ENCODE measurements around the gene KCNH1. TPM values are rescaled to one million over a fixed set of nuclear protein-coding genes. Genes with fewer than 3 reads are reported as not detected.

Gene KCNH1
- total and polyA plus RNA-seq, 2 of the 4 experiments (the other 2 are of a cell fraction), result 0.27 to 0.54 TPM

DNA sequence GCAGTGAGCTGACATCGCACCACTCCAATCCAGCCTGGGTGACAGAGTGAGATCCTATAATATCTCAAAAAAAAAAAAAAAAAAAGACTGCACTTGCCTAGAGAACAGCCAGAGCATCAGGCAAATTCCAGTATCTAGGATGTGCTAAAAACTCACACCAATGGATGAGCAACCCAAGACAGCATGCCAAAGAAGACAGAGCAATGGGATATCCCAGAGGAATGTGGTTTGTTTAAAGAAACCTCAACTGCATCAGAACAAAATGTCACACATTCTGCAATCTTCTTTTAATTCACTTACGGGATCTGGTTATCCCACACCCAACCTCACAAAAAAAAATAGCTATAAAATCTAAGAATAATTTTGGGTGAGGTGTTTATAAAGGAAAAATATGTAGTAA is 7.3 kb downstream of the KCNH1 start:
- no peak overlapping the region for H3K9ac ChIP-seq (ENCODE audit: low read depth, low read length)
- H3K56ac ChIP-seq (ENCODE audit: extremely low read depth, insufficient read depth, low read length), result no peak overlapping the region
- no peak overlapping the region for H3K14ac ChIP-seq (replicated peaks; ENCODE audit: low read depth, low read length)
- no peak overlapping the region for H3K23ac ChIP-seq (ENCODE audit: low read depth, low read length)
- no peak overlapping the region for H4K5ac ChIP-seq (ENCODE audit: low read depth, low read length)
- no peak overlapping the region for H2AK5ac ChIP-seq (ENCODE audit: low read depth, low read length)
- ATAC-seq (ENCODE audit: low read depth) (peak; percentile 67), DNase-seq (peak; percentile 23)
- H3K9me1 ChIP-seq (ENCODE audit: insufficient read depth, low read length), result no peaks in the 10 kb centered on the region
- no peaks in the 10 kb centered on the region for H4K20me1 ChIP-seq (ENCODE audit: insufficient read depth, low read length)
- no peak overlapping the region for H2BK15ac ChIP-seq (ENCODE audit: low read depth, low read length)
- H3K18ac ChIP-seq (ENCODE audit: low read depth, low read length), result no peak overlapping the region
- no peak overlapping the region for H2AK9ac ChIP-seq (replicated peaks; ENCODE audit: low read depth, low read length, poor library complexity)
- H3K4ac ChIP-seq (ENCODE audit: low read depth, low read length), result no peak overlapping the region
- H2AFZ ChIP-seq (replicated peaks; ENCODE audit: low read length, poor library complexity), result no peak overlapping the region
- H4K8ac ChIP-seq (ENCODE audit: low read depth in 2 of 2, low read length in 2 of 2), result no peak overlapping the region
- in situ Hi-C loops (cut with MboI; ENCODE audit: low sequenced_read_pairs), result no loop called here
- H3K27ac ChIP-seq (ENCODE audit: insufficient read depth, low read length), result no peak overlapping the region
- H4K91ac ChIP-seq (ENCODE audit: insufficient read depth, low read depth, low read length), result no peak overlapping the region
- no peak overlapping the region for H3K4me2 ChIP-seq (ENCODE audit: low read depth, low read length)
- ChIA-PET POLR2A (ENCODE audit: unreplicated experiment) (no interaction called here), CTCF (interaction anchor here (1.1 kb wide), 1 partner anchor 529 kb away, joined by 3 read pairs; no protein-coding TSS in a partner anchor)
- no CpG with 5 or more reads among the region's 2 CpGs for WGBS, 2 experiments (ENCODE audit: extremely low coverage in 2 of 2, insufficient read length in 1 of 2)
- no peak overlapping the region for H2BK120ac ChIP-seq (ENCODE audit: low read depth, low read length)
- H3K4me1 ChIP-seq (ENCODE audit: control insufficient read depth, insufficient read depth, low read length), result no peaks in the 10 kb centered on the region
- no peaks in the 10 kb centered on the region for H3K36me3 ChIP-seq (ENCODE audit: control insufficient read depth, insufficient read depth, low read length)
- H3K4me3 ChIP-seq (ENCODE audit: insufficient read depth, low read depth, low read length), result no peak overlapping the region
- BruUV-seq (replicated peaks), result no TSS peak
- H3K27me3 ChIP-seq (ENCODE audit: control insufficient read depth, insufficient read depth, low read length), result no peaks in the 10 kb centered on the region
- intact Hi-C loops (cut with micrococcal nuclease), result no loop called here
- no peak overlapping the region for H2BK20ac ChIP-seq (ENCODE audit: low read depth, low read length)
- H2BK5ac ChIP-seq (ENCODE audit: low read depth, low read length, poor library complexity, severe bottlenecking), result no peak overlapping the region
- dilution Hi-C loops (cut with HindIII; ENCODE audit: low sequenced_read_pairs, unreplicated experiment), result no loop called here
- no peaks in the 10 kb centered on the region for H3K9me3 ChIP-seq (ENCODE audit: control insufficient read depth, insufficient read depth, low read length)
- TF ChIP-seq RFX5 (IDR thresholded peaks at IDR 0.05; ENCODE audit: low read depth, low read length) (no peak), RCOR1 (IDR thresholded peaks at IDR 0.05; ENCODE audit: insufficient replicate concordance, low read length) (no peak), MAFK (IDR thresholded peaks at IDR 0.05; ENCODE audit: low read depth, low read length) (no peak), CEBPB (IDR thresholded peaks at IDR 0.05; ENCODE audit: low read depth, low read length) (no peak), MAZ (IDR thresholded peaks at IDR 0.05; ENCODE audit: borderline replicate concordance, low read depth, low read length) (no peak), BHLHE40 (IDR thresholded peaks at IDR 0.05; ENCODE audit: low read depth, low read length) (no peak), CHD1 (IDR thresholded peaks at IDR 0.05; ENCODE audit: low read depth, low read length) (no peak), NFE2L2 (IDR thresholded peaks at IDR 0.05; ENCODE audit: low read depth, low read length) (no peak), FOS (IDR thresholded peaks at IDR 0.05; ENCODE audit: low read depth, low read length) (no peak), RAD21 (IDR thresholded peaks at IDR 0.05; ENCODE audit: low read length) (no peak), POLR2A (IDR thresholded peaks at IDR 0.05; ENCODE audit: low read depth, low read length) (no peak), SMC3 (IDR thresholded peaks at IDR 0.05; ENCODE audit: low read depth, low read length) (no peak), MXI1 (IDR thresholded peaks at IDR 0.05; ENCODE audit: borderline replicate concordance, low read depth, low read length) (no peak)
- TF ChIP-seq, protein P1, sequence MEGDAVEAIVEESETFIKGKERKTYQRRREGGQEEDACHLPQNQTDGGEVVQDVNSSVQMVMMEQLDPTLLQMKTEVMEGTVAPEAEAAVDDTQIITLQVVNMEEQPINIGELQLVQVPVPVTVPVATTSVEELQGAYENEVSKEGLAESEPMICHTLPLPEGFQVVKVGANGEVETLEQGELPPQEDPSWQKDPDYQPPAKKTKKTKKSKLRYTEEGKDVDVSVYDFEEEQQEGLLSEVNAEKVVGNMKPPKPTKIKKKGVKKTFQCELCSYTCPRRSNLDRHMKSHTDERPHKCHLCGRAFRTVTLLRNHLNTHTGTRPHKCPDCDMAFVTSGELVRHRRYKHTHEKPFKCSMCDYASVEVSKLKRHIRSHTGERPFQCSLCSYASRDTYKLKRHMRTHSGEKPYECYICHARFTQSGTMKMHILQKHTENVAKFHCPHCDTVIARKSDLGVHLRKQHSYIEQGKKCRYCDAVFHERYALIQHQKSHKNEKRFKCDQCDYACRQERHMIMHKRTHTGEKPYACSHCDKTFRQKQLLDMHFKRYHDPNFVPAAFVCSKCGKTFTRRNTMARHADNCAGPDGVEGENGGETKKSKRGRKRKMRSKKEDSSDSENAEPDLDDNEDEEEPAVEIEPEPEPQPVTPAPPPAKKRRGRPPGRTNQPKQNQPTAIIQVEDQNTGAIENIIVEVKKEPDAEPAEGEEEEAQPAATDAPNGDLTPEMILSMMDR (conservative IDR thresholded peaks at IDR 0.05; ENCODE audit: low read depth, low read length), result no peak
- TF ChIP-seq, protein P2, sequence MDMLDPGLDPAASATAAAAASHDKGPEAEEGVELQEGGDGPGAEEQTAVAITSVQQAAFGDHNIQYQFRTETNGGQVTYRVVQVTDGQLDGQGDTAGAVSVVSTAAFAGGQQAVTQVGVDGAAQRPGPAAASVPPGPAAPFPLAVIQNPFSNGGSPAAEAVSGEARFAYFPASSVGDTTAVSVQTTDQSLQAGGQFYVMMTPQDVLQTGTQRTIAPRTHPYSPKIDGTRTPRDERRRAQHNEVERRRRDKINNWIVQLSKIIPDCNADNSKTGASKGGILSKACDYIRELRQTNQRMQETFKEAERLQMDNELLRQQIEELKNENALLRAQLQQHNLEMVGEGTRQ (IDR thresholded peaks at IDR 0.05; ENCODE audit: low read depth, low read length), result no peak
- TF ChIP-seq, protein P3, sequence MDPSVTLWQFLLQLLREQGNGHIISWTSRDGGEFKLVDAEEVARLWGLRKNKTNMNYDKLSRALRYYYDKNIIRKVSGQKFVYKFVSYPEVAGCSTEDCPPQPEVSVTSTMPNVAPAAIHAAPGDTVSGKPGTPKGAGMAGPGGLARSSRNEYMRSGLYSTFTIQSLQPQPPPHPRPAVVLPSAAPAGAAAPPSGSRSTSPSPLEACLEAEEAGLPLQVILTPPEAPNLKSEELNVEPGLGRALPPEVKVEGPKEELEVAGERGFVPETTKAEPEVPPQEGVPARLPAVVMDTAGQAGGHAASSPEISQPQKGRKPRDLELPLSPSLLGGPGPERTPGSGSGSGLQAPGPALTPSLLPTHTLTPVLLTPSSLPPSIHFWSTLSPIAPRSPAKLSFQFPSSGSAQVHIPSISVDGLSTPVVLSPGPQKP (IDR thresholded peaks at IDR 0.05; ENCODE audit: borderline replicate concordance, low read depth, low read length), result no peak
- no peaks in the 10 kb centered on the region for H3K79me1 ChIP-seq (ENCODE audit: low read depth in 1 of 2, low read length in 2 of 2)
